ENCODE results near the gene CACNA1F.

CACNA1F gene

DNA sequence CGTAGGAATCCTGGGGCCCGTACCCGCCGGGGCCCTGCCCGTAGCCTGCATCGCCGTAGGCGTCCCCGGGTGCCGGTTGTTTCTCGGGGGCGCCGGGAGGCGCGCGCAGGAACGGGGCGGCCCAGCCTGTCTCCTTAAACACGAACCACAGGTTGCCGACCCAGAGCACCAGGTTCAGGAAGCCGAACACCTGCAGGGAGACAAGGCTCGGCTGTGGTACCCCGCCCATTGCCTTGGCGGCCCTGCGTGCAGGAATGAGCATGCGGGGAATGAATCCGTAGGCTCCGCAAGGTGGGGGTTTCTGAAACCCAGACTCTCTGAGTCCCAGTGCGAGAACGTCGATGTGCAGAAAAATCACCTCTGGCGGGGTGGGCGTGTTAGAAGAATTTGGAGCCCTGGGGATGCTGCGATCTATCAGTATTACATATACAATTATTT, 41.5 kb downstream of the CACNA1F start:
- Histone ChIP-seq H3K4me2 (ENCODE audit: low read length) (peak overlapping the region; percentile 74), H3K4me1 (ENCODE audit: insufficient read depth, low read length, severe bottlenecking) (peaks cover 17% of the 10 kb centered on the region), H3K27me3 (ENCODE audit: insufficient read depth, low read length) (no peaks in the 10 kb centered on the region), H2AFZ (ENCODE audit: low read length) (no peak overlapping the region), H3K27ac (ENCODE audit: low read depth, low read length, poor library complexity, severe bottlenecking) (peak overlapping the region; percentile 1), H3K9ac (ENCODE audit: low read length) (peak overlapping the region; percentile 73), H3K36me3 (ENCODE audit: insufficient read depth, low read length) (no peaks in the 10 kb centered on the region), H3K9me2 (ENCODE audit: low read depth, low read length) (no peaks in the 10 kb centered on the region), H4K20me1 (ENCODE audit: insufficient read depth, low read length) (no peaks in the 10 kb centered on the region), H3K4me3 (ENCODE audit: low read depth, low read length, poor library complexity, severe bottlenecking) (peak overlapping the region; percentile 78), H3K9me3 (ENCODE audit: low read length) (no peaks in the 10 kb centered on the region), H3K79me2 (ENCODE audit: insufficient read depth, low read length) (no peaks in the 10 kb centered on the region), H3F3A (ENCODE audit: insufficient read depth, low read length) (no peaks in the 10 kb centered on the region)
- no peak for TF ChIP-seq CTCF (IDR thresholded peaks at IDR 0.05; ENCODE audit: low read length)

DNA sequence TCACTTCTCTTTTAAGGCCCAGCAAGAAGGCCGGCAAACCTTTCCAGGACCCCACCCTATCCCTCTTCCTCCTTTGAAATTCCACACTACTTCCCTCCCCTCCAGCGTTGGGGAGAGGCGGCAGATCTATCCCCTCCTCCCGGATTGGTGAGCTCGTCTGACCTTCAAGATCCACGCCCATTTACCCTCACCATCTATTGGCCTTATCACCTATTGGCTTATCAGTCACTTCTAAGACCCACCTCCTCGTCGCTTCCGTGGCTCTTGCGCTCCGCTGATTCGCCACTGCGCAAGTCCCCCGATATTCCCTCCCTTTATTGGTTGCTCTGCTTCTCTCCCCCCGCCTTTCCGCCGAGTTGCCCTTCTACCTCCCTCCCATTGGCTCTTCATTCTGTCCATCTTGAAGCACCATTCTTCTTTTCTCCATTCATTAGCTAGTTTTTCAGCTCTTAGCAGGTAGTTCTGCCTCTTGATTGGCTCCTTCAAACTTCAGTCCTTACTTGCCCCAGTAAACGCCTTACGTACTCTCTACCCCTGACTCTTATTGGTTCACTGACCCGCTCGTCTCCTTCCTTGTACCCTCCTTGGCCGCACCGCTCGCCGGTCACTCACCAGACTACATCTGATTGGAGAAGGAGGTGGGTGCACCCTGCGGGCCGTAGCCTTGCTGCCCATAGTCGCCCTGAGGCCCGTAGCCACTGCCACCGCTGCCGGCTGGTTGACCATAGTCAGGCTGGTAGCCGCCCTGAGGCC, 42.1 kb downstream of the CACNA1F start:
- Histone ChIP-seq H3K79me2 (ENCODE audit: insufficient read depth, low read length) (no peaks in the 10 kb centered on the region), H3K9me2 (ENCODE audit: low read depth, low read length) (no peaks in the 10 kb centered on the region), H3F3A (ENCODE audit: insufficient read depth, low read length) (no peaks in the 10 kb centered on the region), H3K4me2 (ENCODE audit: low read length) (peak overlapping the region; percentile 74), H3K9ac (ENCODE audit: low read length) (peak overlapping the region; percentile 73), H3K4me1 (ENCODE audit: insufficient read depth, low read length, severe bottlenecking) (peaks cover 20% of the 10 kb centered on the region), H3K27me3 (ENCODE audit: insufficient read depth, low read length) (no peaks in the 10 kb centered on the region), H3K36me3 (ENCODE audit: insufficient read depth, low read length) (no peaks in the 10 kb centered on the region), H3K9me3 (ENCODE audit: low read length) (no peaks in the 10 kb centered on the region), H4K20me1 (ENCODE audit: insufficient read depth, low read length) (no peaks in the 10 kb centered on the region), H3K27ac (ENCODE audit: low read depth, low read length, poor library complexity, severe bottlenecking) (peak overlapping the region; percentile 46), H2AFZ (ENCODE audit: low read length) (no peak overlapping the region), H3K4me3 (ENCODE audit: low read depth, low read length, poor library complexity, severe bottlenecking) (peak overlapping the region; percentile 78)
- TF ChIP-seq CTCF (IDR thresholded peaks at IDR 0.05; ENCODE audit: low read length) = no peak
- no peak for TF ChIP-seq EZH2 (IDR thresholded peaks at IDR 0.05; ENCODE audit: borderline replicate concordance, low read length)

- Histone ChIP-seq H3K79me2 (ENCODE audit: insufficient read depth, low read length) (no peaks in the 10 kb centered on the region), H3K4me2 (ENCODE audit: low read length) (0 out of 2 replicates have a peak overlapping the region, but pooled peaks have one; percentile 23), H3K9ac (ENCODE audit: low read length) (no peak overlapping the region), H4K20me1 (ENCODE audit: insufficient read depth, low read length) (no peaks in the 10 kb centered on the region), H3K9me2 (ENCODE audit: low read depth, low read length) (no peaks in the 10 kb centered on the region), H3K27me3 (ENCODE audit: insufficient read depth, low read length) (no peaks in the 10 kb centered on the region), H3K9me3 (ENCODE audit: low read length) (no peaks in the 10 kb centered on the region), H3K4me1 (ENCODE audit: insufficient read depth, low read length, severe bottlenecking) (peaks cover 28% of the 10 kb centered on the region), H3K4me3 (ENCODE audit: low read depth, low read length, poor library complexity, severe bottlenecking) (no peak overlapping the region), H3K36me3 (ENCODE audit: insufficient read depth, low read length) (no peaks in the 10 kb centered on the region), H3F3A (ENCODE audit: insufficient read depth, low read length) (no peaks in the 10 kb centered on the region), H2AFZ (ENCODE audit: low read length) (no peak overlapping the region), H3K27ac (ENCODE audit: low read depth, low read length, poor library complexity, severe bottlenecking) (peak overlapping the region; percentile 62)
- TF ChIP-seq CTCF (IDR thresholded peaks at IDR 0.05; ENCODE audit: low read length) = no peak
- no peak for TF ChIP-seq EZH2 (IDR thresholded peaks at IDR 0.05; ENCODE audit: borderline replicate concordance, low read length)
Measured at GRCh38 chrX:49189606-49190005, 43.5 kb downstream of the CACNA1F start.

All from OCI-LY1 (cell line).